A549 treated with AZD9567 at 1 μM for 4 hours (cell line): Measurements from ENCODE around the gene CCDC120. TPM values are rescaled to one million over a fixed set of nuclear protein-coding genes. Genes with fewer than 3 reads are reported as not detected.

ENCODE experiments used
- total RNA-seq: library from RNA; stranded (reverse); fragments of 200-300 nt; extraction: Qiagen RNA extraction; gene quantifications from 5 replicates; pipeline ENCODE4 v1.2.3, GENCODE V29; 2022; ENCODE audit not compliant: insufficient read depth

CCDC120 gene, protein sequence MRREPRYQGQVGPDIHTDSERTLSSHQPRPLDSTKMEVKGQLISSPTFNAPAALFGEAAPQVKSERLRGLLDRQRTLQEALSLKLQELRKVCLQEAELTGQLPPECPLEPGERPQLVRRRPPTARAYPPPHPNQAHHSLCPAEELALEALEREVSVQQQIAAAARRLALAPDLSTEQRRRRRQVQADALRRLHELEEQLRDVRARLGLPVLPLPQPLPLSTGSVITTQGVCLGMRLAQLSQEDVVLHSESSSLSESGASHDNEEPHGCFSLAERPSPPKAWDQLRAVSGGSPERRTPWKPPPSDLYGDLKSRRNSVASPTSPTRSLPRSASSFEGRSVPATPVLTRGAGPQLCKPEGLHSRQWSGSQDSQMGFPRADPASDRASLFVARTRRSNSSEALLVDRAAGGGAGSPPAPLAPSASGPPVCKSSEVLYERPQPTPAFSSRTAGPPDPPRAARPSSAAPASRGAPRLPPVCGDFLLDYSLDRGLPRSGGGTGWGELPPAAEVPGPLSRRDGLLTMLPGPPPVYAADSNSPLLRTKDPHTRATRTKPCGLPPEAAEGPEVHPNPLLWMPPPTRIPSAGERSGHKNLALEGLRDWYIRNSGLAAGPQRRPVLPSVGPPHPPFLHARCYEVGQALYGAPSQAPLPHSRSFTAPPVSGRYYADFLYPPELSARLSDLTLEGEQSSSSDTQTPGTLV
- 1.2 to 3.7 TPM (median 2.9 TPM) in 5 replicates for total RNA-seq

DNA sequence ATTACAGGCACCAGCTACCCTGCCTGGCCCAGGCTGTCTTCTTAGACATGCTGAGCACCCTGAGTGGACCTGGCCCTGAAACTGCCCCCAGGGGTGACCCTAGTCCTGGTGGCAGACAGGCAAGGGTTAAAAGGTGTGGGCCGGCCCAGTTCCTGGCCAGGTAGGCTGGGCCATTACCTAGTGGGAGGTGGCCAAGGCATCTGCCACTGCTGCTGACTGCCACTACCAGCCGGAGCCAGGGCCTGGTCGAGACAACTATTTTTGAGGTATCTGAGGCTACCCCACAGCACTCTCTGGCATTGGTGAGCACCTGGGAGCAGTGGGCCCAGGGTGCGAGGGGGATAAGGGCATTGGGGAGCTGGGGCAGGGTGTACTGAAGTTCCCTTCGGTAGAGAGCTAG is at the start of gene CCDC120:
Gene CCDC120, plus strand, starts transcription at position 206 of the 400 bp plus-strand sequence. CDS start 3,043 bp downstream, outside the sequence.

DNA sequence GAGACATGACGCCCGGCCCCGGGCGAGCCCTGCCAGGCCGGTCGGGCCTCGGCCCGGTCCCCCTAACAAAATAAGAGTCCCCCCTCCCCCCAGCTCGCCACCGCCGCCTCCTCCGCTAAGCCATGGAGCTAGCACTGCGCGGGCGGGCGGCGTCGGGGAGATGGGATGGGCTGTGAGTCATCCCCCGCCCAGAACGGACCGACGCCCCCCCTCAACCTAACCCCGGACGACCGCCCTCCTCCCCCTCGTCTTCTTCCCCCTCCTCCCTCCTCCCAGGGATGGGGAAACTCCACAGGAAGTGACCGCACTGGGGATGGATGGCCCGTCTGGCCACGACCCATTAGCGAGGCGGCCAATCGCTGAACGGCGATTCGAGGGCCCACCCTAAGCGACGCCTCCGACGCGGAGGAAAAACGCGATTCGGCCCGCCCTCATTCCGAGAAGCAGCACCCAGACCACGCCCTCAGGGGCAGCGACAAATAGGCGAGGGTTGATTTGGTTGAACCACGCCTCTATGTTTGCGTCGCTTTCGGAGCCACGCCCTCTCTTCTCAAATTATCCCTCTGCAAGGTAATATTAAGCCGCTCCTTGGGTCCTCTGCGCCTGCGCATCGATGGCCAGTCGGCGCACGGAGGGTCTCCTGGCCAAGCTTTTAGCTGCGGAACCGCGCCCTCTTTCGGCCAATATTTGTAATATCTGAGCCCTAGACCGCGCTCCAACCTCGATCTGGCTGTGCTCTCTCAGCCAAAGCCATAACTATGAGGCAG is 15.4 kb upstream of the CCDC120 start, which contains the start of gene TFE3:
Gene TFE3, minus strand, starts transcription at position 138 of the 767 bp plus-strand sequence. Its CDS starts 131 bp downstream, at position 7.

DNA sequence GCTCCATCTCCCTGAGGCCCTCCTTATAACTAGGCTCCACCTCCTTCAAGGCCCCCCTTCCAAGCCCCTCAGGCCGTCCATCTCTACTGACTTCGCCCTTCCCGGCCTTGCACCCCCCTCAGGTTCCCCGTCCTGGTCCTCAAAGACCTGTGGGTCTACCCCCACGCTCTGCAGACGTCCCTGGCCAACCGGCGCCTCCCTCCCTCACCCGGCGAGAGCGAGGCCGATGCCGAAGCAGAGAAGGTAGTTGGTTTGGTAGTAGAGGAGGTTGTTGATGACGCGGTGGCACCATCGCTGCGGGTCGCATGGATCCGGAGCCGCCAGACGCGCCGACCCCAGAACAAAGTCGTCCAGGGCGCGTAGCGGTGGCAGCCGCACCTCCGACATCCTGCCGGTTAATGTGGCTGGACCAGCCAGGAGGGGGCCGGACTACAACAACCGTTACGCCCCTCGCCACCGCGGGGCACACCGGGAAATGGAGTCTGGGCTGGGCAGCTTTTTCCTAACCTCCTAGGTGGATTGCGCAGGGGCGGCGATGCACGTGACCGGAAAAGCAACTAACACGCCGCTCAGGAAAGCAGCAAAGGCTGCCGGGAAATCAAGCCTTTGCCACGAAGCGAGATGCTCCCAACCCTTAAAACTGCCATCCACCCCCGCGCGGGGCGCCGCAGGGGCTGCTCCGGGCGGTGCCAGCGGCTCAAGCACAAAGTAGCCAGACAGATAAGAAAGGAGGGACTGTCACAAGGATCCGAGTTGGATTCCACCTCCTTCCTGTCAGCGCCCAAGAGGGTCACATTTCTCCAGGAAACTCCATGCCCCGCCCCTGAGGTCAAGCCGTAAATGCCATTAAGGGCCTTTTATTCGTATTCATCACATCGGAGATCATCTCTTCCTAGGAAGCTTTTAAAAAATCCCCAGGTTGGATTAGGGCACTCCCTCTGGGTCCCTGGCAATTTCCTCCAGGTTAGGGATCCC is 15.1 kb downstream of the CCDC120 start, which contains the start of gene PRAF2:
Gene PRAF2, minus strand, starts transcription at position 402 of the 975 bp plus-strand sequence. Its CDS starts 15 bp downstream, at position 387.

DNA sequence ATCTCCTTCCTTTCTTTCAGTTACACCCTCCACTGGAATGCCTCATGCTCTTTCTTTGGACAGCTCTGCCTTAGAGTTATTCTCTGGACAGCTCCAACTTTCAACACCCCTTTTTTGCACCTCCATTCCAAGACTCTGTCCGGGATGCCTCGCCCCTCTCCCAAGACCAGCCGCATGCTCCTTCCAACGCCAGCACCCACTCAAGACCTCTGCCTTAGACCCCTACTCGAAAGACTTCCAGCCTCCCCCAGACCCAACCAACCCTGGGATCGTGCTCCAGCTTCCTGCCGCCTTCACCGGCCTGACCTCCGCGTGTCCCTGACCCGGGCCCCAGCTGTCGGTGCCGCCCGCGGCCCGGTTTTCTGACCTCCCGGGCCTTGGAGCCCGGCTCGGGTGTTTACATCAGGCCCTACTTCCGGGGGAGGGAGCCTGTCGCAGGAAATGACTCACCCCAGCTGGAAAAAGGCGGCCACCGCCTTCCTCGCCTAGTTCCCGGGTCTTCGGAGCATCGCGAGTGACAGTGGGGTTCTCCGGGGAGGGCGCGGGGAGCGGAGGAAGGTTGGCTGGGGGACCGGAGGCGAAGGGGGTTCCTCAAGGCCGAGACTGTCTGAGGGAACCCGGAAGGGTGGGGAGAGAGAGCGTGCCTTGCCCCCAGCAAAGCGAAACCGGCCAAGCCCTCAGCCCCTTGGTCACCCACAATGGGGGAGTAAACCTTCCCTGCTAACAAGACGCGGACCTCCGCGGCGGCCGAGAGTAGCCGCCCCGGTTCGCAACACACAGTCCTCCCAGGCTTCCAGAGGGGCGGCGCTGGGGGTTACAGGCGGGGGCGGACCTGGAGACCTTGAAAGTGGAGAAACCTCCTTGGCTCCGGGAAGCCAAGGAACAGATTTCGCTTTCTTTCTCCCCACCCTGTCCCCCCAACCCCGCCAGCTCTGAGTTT is 21.0 kb downstream of the CCDC120 start, which contains the start of gene WDR45:
Gene WDR45, minus strand, starts transcription at position 399 of the 940 bp plus-strand sequence. CDS start 1,792 bp downstream, outside the sequence.

Other genes with a start within 250 kb of the CCDC120 start
- 0.10 TPM in 1 of 5 replicates, not detected in the others for gene ERAS, start 232.5 kb upstream of the CCDC120 start, total RNA-seq
- gene PCSK1N, start 223.4 kb upstream of the CCDC120 start, total RNA-seq, result 17.7 to 49.2 TPM (median 41.6 TPM) in 5 replicates
- 83.7 to 111 TPM (median 99.2 TPM) in 5 replicates for gene TIMM17B, start 161.2 kb upstream of the CCDC120 start, total RNA-seq
- gene PQBP1, start 161.1 kb upstream of the CCDC120 start, total RNA-seq, result 96.7 to 107 TPM (median 104 TPM) in 5 replicates
- 41.9 to 70.7 TPM (median 67.0 TPM) in 5 replicates for gene SLC35A2, start 147.4 kb upstream of the CCDC120 start, total RNA-seq
- gene PIM2, start 140.0 kb upstream of the CCDC120 start, total RNA-seq, result 9.7 to 11.7 TPM (median 10.3 TPM) in 5 replicates
- 61.0 to 65.5 TPM (median 61.7 TPM) in 5 replicates for gene OTUD5, start 101.4 kb upstream of the CCDC120 start, total RNA-seq
- 1.0 to 3.0 TPM (median 1.1 TPM) in 5 replicates for gene KCND1, start 87.2 kb upstream of the CCDC120 start, total RNA-seq
- gene GRIPAP1, start 56.7 kb upstream of the CCDC120 start, total RNA-seq, result 18.8 to 22.2 TPM (median 21.0 TPM) in 5 replicates
- 35.5 to 46.3 TPM (median 43.2 TPM) in 5 replicates for gene TFE3, start 15.6 kb upstream of the CCDC120 start, total RNA-seq
- 40.6 to 51.0 TPM (median 46.0 TPM) in 5 replicates for gene PRAF2, start 15.0 kb downstream of the CCDC120 start, total RNA-seq
- 41.3 to 56.4 TPM (median 53.4 TPM) in 5 replicates for gene WDR45, start 20.9 kb downstream of the CCDC120 start, total RNA-seq
- 19.2 to 24.7 TPM (median 23.7 TPM) in 5 replicates for gene GPKOW, start 64.7 kb downstream of the CCDC120 start, total RNA-seq
- gene MAGIX, start 103.8 kb downstream of the CCDC120 start, total RNA-seq, result 2.3 to 4.7 TPM (median 3.0 TPM) in 5 replicates
- 313 to 440 TPM (median 426 TPM) in 5 replicates for gene PLP2, start 112.9 kb downstream of the CCDC120 start, total RNA-seq
- 10.7 to 19.3 TPM (median 17.9 TPM) in 5 replicates for gene PRICKLE3, start 127.4 kb downstream of the CCDC120 start, total RNA-seq
- gene SYP, start 141.2 kb downstream of the CCDC120 start, total RNA-seq, result 2.0 to 3.0 TPM (median 2.6 TPM) in 5 replicates
- gene CACNA1F, start 174.3 kb downstream of the CCDC120 start, total RNA-seq, result not detected in 5 replicates
- gene CCDC22, start 176.5 kb downstream of the CCDC120 start, total RNA-seq, result 10.6 to 14.6 TPM (median 13.6 TPM) in 5 replicates
- 0.06 to 0.14 TPM (median 0.13 TPM) in 4 of 5 replicates, not detected in the other for gene FOXP3, start 205.7 kb downstream of the CCDC120 start, total RNA-seq
- 2.3 to 3.4 TPM (median 3.0 TPM) in 4 of 5 replicates, not detected in the other for gene PPP1R3F, start 210.8 kb downstream of the CCDC120 start, total RNA-seq
- gene GAGE10, start 244.6 kb downstream of the CCDC120 start, total RNA-seq, result not detected in 5 replicates